GM19240 (cell line): ENCODE measurements around the gene APOL6.

ENCODE experiments used
- DNase-seq: peaks from one replicate; pipeline ENCODE4 v3.0.0; 2011; ENCODE audit warnings: low spot score; ENCODE audit not compliant: insufficient read length

Gene APOL6, protein sequence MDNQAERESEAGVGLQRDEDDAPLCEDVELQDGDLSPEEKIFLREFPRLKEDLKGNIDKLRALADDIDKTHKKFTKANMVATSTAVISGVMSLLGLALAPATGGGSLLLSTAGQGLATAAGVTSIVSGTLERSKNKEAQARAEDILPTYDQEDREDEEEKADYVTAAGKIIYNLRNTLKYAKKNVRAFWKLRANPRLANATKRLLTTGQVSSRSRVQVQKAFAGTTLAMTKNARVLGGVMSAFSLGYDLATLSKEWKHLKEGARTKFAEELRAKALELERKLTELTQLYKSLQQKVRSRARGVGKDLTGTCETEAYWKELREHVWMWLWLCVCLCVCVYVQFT

DNA sequence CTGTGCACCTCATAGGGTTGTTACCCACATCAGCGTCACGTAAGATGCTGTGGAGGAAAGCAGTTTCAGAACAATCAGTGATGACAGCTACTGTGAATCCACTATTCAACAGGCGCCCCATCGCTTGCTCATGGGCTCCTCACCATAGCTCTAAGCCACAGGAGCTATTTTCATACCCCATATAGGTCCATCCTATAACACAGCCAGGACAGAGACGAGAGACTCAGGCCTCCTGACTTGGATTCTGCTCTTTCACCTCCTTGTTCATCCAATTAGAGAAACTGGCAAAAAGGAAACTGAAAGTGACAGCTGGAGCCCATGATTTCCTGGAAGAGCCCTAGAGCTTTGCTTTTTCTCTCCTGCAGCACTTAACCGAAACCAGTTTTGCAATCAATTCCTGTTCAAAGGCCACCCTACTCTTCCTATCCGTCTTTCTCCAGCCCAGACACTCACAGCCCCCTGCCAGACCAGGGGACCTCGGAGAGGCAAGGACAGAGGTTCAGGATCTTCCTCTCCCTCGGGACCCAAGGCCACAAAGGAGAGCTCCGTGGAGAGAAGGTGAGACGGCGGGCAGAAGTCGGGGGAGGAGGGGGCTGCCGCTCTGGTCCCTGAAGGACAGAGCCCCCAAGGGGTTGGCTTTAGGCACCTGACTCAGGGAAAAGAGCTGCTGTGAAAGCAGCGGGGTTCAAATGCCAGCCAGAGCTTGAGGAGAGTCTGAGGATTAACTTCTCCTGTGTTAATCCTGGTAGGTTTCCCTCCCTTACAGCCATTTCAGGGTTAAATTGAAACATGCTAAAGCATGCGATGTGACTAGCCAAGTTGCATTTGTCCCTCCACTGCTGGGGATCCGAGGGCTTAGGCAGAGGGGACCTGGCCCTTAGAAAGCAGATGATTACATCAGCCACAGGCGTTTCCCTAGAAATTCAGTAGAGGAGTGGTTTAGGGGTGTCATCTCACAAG lies at the start of gene APOL6:
Gene APOL6 (plus strand): TSS at position 381 of the 960 bp plus-strand sequence. CDS start 7,980 bp downstream, outside the sequence.
- peak; percentile 49 for DNase-seq

DNA sequence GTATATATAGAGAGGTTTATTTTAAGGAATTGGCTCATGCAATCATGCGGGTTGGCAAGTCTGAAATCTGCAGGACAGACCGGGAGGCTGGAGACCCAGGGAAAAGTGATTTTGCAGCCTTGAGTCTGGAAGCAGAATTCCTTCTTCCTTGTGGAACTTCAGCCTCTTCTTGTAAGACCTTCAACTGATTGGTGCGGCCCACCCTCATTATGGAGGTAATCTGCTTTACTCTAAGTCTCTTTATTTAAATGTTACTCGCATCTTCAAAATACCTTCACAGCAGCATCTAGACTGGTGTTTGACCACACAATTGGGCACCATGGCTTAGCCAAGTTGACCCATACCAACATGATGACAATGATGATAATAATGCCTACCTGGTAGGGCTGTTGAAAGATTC lies 48.9 kb upstream of the APOL6 start:
- DNase-seq, result no peak

DNA sequence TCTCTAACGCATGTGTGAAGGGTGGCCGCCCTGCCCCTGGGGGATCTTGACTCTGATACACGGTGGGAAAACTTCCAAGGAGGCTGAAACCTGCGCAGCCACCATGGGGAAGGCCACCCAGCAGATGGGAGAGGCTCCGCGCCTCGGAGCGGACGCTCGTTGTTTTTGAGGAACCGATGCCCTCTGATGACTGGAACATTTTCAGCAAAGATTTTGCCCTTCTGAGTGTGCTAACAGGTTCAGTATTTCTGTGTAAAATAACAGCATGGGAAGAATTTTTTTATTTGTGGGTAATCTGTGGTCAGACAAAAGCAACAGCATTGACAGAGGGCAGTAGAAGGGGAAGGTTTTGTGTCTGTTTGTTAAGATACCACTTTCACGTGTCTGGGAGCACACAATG lies 47.8 kb upstream of the APOL6 start:
- no peak for DNase-seq

DNA sequence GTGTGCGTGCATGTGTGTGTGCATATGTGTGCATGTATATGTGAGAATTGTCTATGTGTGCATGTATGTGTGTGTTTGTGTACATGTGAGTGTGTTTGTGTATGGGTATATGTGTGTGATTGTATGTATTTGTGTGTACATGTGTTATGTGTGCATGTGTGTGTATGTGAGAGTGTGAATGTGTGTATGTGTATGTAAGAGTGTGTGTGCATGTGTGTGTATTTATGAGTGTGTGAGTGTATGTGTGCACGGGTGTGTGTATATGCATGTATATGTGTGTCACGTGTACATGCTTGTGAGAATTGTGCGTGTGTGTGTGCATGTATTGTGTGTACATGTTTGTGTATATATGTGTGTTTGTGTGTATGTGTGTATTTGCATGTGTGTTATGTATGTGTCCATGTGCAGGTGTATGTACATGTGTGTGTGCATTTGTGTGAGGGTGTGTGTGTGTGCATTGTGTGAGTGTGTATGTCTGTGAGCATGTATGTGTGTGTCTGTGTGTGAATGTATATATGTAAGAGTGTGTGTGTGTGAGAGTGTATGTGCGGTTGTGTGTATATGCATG lies 47.1 kb upstream of the APOL6 start:
- DNase-seq, result no peak

DNA sequence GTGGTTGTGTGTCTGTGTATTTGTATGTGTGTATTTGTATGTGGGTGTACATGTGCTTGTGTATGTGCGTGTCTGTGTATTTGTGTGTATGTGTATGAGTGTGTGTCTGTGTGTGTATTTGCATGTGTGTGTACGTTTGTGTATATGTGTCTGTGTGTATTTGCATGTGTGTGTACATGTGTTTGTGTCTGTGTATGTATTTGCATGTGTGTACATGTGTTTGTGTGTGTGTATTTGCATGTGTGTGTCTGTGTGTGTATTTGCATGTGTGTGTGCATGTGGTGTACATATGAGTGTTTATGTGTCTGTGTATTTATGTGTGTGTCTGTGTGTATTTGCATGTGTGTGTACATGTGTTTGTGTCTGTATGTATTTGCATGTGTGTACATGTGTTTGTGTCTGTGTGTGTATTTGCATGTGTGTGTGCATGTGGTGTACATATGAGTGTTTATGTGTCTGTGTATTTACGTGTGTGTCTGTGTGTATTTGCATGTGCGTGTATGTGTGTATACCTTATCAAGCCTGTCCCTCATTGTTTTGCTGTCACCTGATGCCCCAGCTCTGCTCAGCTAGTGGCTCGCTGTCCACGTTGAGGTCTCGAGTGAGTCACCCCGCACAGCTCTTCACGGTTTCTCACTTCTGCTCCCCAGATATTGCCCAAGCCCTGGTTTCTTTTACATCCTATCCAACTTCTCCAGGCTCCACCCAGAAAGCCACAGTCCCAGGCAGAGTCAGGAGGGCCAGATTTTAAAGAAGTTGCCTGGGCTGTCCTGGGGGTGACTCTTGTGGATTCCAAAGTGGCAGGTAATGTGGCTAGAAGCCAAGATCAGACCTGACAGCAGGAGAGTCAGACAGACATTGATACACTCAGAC lies 46.3 kb upstream of the APOL6 start:
- DNase-seq, result no peak

DNA sequence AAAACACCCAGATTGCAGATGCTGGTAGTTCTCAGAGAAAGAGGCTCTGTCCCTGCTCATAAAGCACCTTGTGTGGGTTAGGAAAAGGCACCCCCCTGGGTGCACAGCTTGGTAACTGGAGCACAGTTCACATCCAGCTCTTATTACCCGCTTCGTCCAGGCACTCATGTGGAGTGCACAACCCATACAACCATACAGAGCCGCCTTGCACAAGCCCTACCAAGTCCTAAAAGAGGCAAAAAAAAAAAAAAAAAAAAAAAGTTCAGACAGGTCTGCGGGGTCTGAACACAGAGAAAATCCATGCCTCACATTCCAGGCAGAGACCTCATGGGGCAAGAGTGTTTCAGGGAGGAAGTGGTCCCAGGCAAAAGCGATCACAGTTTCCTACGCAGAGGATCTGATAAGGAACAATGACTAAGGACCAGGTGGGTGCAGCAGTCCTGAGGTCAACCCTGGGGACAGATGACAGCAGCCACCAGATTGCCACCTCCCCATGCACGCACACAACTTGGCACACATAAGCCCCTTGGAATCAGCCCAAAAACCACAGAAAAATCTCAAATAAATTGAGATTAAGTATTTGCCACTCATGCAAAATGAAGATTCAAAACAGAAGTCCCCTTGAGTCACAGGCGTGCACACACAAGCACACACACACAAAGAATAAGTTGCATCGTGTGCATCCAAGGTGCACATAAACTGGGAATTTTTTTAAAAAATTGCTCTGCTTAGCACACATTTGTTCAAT lies 43.5 kb upstream of the APOL6 start:
- no peak for DNase-seq

DNA sequence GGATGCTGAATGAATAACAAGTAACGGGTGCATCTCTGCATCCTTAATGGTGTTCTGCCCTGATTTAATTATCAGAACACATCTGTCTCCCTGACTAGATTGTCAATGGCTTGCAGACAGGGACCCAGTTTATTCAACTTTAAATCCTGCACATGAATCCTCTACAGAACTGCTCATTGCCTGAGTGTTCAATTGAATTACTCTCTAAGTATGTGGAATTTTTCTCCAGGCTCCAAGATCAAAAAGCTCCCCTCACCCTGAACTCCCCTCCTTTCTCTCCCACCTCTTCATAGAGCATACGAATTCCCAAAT lies 42.9 kb upstream of the APOL6 start:
- no peak for DNase-seq

DNA sequence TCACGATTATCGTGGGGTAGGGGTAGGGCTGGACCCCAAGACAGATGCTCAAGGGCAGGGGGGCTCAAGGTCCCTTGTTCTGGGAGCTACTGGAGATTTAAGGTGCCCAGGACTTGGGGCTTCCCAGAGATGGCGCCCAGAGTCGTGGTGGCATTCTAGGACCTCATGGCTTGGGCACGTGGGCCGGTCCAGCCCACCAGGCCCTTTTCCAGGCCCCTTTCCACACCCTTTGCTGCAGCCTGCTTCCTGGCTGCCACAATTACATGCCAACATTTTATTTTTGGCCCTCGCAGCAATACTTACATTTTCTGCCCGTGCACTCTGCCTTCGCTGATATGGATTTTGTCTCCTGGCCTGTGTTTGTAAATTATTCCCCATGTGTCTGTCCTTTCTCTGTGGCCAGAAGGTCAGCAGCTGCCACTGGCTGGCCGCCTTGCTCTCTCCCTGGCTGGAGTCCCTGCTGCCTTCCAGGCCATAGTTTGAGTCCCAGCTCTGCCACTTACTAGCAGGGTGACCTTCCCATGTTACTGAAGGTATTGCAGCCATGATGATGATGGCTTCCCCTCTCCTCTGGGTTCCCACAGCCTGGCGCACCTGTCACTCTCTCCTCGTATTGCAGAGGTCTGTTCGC lies 42.3 kb upstream of the APOL6 start:
- DNase-seq, result no peak

DNA sequence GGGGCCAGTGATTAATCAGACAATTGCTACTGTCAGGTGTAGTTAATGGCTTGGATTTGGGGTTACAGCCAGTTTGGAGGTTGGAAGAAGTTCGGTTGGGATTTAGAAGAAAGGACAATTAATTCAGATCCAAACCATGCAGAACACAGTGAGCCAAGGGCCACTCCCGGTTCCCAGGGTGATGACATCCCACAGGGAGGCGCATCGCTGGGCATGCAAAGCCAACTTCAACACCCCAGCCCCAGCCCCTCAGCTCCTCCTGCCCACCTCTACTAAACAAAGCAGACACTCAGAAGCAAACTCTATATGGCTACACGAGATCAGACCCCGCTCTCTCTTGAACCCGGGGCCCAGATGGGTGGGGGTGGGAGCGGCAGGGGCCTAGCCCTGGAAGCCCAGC lies 41.3 kb upstream of the APOL6 start:
- no peak for DNase-seq

DNA sequence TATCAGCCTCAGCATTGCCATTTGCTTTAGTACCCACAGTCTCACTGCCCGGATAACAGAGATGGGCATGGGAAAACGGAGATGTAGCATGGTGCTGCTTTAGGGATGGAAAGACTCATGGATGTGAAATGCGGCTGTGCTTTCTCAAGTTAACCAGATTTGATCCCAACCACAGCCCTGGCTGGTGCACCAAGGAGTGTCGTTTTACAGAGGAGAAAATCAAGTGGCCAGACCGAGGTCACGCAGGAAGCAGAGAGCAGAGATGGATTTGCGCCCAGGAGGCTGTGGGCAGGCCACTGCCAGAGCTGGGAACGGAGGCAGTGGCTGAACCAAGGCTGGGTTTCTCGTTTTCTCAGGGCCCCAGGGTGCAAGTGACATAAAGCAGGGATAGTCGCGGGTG lies 40.2 kb upstream of the APOL6 start:
- no peak for DNase-seq

DNA sequence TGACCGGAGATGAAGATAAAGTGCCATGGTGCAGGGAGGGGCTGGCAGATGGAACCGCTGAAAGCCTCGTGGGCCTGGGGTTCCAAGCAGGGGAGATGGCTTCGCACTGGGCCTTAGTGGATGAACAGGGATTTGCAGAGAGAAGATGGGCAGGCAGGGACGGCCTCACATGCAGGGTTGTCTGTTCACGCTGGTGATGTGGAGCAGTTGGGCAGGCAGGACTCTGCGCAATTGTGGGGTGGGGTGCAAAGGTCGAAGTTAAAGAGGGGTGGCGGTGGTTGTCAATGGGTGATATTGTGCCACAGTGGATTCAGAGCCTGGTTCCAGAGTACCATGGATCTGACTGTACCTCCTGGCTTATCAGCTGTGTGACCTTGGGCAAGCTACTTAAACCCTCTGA lies 39.0 kb upstream of the APOL6 start:
- no peak for DNase-seq

DNA sequence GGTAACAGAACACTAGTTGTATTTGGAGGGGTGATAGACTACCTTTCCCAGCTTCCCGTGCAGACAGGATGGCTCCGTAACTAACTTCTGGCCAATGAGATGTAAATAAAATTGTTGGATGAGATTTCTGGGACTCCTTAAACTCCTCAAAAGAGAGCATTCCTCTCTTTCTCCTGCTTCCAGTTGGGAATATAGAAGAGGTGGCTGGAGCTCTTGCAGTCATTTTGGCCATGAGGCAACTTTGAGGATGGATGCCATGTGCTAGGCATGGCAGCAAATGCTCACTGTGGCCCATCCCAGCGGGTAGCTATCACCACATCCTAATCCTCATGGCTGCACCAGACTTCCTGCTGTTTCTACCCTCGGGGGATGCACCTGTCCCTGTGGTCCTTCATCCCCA lies 38.5 kb upstream of the APOL6 start:
- DNase-seq, result no peak

DNA sequence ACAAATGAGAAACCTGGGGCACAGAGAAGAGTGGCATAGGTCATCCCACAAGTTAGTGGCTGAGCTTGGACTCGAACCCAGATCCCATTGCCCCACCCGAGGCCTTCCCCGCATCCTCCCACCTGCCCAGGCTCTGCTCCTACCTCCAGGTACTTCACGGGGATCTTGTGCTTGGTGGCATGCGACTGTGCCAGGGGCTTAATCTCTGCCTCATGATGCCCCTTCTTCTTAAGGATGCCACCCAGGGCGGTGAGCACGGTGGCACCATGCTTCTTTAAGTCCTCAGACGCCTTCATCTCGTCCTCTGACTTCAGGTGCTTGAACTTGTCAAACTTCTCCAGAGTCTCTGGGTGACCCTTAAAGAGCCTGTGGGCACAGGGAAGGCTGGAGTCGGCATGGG lies 37.5 kb upstream of the APOL6 start:
- no peak for DNase-seq

DNA sequence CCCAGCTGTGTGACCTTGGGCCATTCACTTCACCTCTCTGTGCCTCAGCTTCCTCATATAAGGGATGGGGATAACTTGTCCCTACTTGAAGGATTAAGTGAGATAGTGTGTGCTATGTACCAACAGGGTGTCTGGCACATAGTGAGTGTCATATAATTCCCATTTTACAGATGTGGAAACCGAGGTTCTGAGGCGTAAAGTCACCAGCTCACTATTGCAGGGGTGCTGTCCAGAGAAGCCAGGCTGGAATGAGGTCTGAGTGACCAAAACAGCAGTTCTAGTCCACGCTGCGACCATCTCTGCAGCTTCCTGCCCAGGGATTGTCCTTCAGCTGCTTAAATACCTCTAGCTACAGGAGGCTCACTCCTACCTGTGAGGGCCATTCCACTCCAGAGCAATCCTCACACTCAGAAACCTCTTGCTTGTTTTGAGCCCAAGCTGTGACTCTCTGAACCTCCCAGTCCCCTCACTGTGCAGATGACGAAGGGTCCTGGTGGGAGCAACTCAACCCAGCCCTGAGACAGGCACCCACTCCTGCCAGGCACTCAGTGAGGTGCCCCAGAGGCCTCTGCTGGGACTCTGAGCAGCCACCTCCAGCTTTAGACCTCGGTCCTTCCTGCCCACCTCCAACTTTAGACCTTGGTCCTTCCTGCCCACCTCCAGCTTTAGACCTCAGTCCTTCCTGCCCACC lies 36.9 kb upstream of the APOL6 start:
- no peak for DNase-seq

DNA sequence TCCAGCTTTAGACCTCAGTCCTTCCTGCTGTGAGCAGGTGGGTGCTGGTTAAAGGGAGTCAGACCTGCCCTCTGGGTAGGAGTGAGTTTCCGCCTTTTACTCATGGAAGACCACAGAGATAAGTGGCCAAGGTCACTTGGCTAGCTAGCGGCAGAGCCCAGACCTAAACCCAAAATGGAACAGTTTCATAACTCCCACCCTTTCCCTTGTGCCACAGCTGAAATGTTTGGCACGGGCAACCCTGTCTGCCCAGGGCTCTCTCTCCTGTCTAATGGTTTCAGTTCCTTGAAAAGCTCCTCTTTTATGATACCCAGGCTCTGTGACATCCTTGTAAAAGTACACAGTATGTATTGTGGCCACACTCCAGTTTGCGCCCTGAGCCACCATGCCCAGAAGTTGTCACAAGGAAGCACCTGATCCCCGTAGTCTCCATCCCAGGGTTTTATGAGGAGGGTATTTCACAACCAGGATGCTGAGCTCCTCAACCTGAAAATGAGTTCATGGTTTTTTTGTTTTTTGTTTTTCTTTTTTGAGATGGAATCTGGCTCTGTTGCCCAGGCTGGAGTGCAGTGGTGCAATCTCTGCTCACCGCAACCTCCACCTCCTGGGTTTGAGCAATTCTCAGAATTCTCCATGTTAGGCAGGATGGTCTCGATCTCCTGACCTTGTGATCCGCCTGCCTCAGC lies 36.2 kb upstream of the APOL6 start:
- DNase-seq, result no peak

DNA sequence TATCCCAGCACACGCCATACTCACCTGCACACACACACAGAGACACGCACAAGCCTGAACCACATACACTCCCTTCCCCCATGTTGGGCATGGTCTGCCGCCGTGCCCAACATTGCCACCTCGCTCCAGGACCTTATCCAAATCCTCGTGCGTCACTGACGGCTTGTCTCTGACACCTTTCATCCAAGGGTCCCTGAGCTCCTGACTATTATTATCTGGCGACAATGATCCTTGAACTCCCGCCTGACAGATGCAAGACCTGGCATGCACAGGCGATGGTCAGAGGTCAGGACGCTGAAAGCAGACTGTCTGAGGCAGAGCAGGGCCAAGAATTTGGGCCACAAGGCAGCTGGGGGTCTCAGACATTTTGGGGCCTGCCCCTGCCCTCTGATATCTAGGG lies 35.3 kb upstream of the APOL6 start:
- no peak for DNase-seq

DNA sequence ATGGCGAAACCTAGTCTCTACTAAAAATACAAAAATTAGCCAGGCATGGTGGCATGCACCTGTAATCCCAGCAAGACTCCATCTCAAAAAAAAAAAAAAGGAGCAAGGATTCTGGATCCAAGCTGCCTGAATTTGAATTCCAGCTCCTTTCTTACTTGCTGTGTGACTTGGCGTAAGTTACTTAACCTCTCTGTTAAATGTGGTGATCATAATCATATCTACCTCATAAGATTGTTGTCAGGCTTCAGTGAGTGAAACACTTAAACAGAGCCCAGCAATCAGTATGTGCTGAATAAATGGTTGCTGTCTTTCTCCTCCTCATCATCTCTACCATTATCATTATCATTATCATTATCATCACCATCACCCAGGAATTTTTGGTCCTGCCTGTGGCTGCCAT lies 33.8 kb upstream of the APOL6 start:
- DNase-seq, result no peak

DNA sequence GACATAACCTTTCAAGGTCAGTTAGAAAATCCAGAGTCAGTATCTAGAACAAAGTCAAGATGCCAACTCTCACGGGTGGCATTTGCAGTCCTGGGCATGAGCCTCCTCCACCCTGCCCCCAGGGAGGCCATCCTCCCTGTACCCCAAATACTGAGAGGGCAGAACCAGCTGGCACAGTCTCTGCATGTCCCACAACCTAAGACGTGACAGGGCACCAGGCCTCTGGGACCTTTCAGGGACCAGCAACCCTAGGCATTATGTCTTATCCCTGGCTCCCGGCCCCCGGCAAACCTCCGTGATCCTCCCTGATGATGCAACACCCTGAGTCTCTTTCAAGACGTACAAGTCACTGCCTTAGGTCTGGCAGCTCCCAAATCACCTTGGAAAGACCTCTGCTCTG lies 33.1 kb upstream of the APOL6 start:
- no peak for DNase-seq

DNA sequence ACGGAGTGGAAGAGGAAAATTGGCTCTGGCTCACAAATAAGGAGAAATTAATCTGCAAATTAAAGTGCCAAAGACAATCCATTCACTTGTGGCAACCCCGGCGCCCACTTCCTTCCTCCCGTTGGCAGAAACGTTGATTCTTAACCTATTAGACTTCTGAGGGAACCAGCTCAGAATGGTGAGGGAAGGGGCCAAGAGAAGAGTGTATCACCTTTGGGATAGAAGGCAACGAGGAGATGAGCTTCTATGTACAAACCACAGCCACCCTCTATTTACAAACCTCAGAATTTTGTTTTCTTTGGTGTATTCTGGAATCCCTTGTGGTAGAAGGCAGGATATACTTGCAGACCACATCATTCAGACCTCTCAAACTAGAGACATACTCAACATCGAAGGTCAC lies 32.2 kb upstream of the APOL6 start:
- DNase-seq, result no peak
